HG03521 (cell line): ENCODE measurements around the gene VPS37C.
"Not testable (repeated sequence)": the region's sequence is repeated elsewhere in the genome, so short reads cannot be mapped to it uniquely, and the experiment has no call there.

Experiments used
- ATAC-seq: cut with Tn5 transposase; IDR thresholded peaks from one replicate; pipeline ENCODE4 v1.9.1; 2021; ENCODE audit warnings: mild to moderate bottlenecking, moderate library complexity; ENCODE audit not compliant: unreplicated experiment

The VPS37C gene

GRCh38 chr11:61161190-61162091, at the start of gene VPS37C:
TSS of gene VPS37C (minus strand) at chr11:61161426. CDS start at chr11:61138829, 22,597 bp downstream.
- peak; percentile 73 for ATAC-seq

- not testable (repeated sequence) for ATAC-seq
Observed at GRCh38 chr11:61210629-61211028, 49.4 kb upstream of the VPS37C start.

DNA sequence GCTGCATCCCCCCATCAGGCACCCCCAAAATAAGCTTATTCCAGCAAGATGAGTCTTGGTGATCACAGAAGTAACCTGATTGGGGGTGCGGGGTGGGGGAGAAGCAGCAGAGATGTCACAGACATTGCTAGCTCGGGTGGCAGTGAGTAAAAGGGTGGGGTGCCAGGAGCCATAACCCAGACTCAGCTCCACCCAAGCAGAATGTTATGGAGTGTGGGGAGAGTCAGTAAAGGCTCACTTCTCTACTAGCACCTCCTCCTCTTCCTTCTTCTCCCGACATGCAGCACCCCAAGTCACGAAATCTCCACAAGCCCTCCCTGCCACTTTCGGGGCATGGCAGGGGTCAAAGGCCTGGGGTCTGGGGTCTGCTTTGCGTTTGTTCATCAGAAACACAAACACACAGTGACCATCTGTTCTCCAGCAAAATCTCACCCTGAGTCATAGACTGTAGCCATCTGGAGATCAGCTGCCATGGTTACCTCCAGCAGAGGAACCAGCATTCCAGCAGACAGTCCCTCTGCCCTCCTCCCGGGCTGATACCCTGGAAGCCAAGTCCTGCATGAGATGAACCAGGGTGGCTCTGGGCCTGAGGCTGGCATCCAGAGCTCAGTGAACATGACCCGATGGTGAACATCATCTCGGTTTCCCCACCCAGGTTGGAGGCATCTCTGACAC, 46.5 kb upstream of the VPS37C start:
- ATAC-seq: not testable (repeated sequence)

DNA sequence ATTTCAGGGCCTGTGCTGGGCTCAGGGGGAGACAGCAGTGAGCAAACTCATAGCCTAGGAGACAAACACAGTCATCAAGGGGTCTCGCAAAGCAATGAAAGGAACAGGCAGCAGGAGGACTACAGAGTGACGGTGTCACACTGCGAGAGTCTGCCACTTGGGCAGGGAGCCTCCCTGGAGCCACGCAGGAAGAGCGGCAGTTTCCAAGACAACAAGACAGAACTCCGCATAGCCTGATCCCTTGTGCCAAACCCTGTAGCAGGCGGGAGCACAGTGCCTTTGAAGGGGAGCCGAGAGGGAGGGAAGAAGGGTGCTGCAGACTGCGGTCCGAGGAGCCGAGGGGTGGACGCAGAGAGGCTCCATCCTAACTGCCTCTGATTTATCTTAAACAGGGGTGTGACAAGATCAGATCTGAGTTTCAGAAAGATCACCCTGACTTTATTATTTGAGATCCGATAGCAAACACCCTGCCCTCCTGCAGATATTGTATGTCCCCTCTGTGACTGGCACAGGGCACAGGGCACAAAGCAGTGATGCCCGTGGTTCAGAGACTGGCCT, 43.4 kb upstream of the VPS37C start:
- not testable (repeated sequence) for ATAC-seq

DNA sequence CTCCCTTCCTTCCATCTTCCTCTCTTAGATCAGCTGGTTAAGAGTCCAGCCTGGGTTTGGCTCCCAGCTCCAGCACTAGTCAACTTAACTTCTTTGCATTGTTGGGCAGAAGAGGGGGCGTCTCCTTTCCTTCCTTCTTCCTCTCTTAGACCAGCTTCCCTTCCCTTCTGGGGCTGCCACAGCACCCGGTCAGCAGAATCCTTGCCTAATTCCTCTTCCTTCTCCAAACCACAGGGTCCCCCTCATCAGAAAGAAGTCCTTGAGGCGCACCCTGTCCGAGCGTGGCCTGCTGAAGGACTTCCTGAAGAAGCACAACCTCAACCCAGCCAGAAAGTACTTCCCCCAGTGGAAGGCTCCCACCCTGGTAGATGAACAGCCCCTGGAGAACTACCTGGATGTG, 42.6 kb upstream of the VPS37C start:
- ATAC-seq: not testable (repeated sequence)

- not testable (repeated sequence) for ATAC-seq
Observed at GRCh38 chr11:61202950-61203746, 41.9 kb upstream of the VPS37C start, which contains the start of gene PGA3. TSS of gene PGA3 (plus strand) at chr11:61203515. CDS start at chr11:61203565, 50 bp downstream.

- no peak for ATAC-seq
Observed at GRCh38 chr11:61201476-61201875, 40.2 kb upstream of the VPS37C start.

- ATAC-seq: no peak
Observed at GRCh38 chr11:61198948-61199523, 37.8 kb upstream of the VPS37C start.

GRCh38 chr11:61198361-61198760, 37.1 kb upstream of the VPS37C start:
- no peak for ATAC-seq

DNA sequence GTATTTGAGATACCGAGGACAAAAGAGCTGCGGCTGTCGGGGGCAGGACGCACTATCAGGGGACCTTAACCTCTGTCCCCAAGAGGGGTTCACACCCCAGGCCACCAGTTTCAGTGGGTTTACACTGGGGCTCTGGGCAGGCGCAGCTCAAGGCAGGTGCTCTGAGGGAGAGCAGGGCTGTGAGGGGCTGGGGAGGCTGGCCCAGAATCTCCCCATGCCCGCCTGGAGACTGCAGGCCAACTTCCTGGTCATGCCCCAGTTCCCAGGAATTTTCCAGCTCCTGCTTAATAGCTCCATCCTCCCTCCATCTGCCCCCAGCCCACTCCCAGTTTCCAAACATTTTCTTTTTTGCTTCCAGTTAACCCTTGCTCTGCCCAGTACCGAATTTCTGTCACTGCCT, 34.5 kb upstream of the VPS37C start:
- no peak for ATAC-seq

GRCh38 chr11:61194981-61195695, 33.9 kb upstream of the VPS37C start:
- no peak for ATAC-seq

GRCh38 chr11:61194169-61194671, 33.0 kb upstream of the VPS37C start:
- ATAC-seq: no peak

GRCh38 chr11:61193596-61193995, 32.4 kb upstream of the VPS37C start:
- ATAC-seq: no peak

DNA sequence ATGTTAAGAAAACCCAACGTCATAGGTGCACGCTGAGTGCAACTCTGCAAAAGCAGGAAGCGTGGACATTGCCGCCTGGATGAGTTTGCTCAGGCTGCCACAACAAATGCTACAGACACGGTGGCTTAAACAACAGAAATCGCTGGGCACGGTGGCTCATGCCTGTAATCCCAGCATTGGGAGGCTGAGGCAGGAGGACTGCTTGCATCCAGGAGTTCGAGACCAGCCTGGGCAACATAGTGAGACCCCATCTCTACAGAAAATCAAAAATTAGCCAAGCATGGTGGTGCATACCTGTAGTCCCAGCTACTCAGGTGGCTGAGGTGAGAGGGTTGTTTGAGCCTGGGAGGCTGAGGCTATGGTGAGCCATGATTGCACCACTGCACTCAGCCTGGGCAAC, 28.7 kb upstream of the VPS37C start:
- no peak for ATAC-seq

- ATAC-seq: no peak
Observed at GRCh38 chr11:61187505-61188130, 26.4 kb upstream of the VPS37C start.

DNA sequence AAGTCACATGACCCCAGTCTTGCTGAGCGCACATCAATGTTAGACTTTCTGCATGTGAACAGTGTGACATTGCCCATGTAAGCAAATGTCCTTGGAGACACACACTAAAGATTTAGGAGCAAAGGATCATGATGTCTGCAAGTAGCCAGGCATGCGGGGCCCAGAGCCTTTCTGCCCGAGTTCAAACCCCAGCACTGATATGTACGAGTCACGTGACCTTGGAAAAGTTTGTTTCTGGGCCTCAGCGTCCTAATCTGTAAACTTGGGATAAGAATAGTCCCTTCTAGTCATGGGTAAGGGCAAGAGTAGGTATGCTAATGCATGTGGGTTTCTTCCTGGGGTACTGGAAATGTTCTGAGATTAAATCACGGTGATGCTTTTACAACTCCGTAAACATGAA, 25.3 kb upstream of the VPS37C start:
- ATAC-seq: no peak

DNA sequence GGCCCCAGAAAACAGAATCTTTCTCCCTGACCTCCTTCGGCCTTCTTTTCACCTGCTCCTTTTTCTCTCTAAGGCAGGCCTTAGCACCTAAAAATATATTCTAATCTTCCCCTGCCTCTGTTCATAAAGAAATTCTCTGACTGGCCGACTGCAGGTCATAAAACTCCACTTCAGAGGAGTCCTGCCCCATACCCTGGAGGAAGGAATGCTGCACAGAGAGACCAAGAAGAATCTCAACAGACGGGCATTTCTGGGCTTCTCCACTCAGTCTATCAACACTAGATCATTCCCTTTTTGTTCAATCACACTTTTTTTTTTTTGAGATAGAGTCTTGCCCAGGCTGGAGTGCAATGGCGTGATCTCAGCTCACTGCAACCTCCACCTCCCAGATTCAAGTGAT, 22.4 kb upstream of the VPS37C start:
- no peak for ATAC-seq

- no peak for ATAC-seq
Observed at GRCh38 chr11:61181489-61181888, 20.3 kb upstream of the VPS37C start.

DNA sequence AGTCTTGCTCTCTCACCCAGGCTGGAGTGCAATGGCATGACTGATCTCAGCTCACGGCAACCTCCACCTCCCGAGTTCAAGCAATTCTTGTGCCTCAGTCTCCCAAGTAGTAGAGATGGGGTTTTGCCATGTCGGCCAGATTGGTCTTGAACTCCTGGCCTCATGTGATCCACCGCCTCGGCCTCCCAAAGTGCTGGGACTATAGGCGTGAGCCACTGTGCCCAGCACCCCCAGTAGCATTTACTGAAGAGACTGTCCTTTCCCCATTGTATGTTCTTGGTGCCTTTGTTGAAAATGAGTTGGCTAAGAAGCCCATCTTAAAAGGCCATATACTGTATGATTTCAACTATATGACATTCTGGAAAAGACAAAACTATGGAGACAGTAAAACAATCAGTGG, 19.0 kb upstream of the VPS37C start:
- ATAC-seq: not testable (repeated sequence)
